C4-2B (cell line): Measurements from ENCODE around the gene NCOA7.
"Not testable (repeated sequence)": the region's sequence is repeated elsewhere in the genome, so short reads cannot be mapped to it uniquely, and the experiment has no call there.

Source experiments
- H3K27ac ChIP-seq: fragments of 450-650 bp; 2 replicates; pipeline ENCODE4 v1.5.1; 2017
- CTCF ChIP-seq: fragments of 450-650 bp; conservative IDR thresholded peaks from 2 replicates; pipeline ENCODE4 v1.5.1; 2017; ENCODE audit warnings: mild to moderate bottlenecking
- ZFX ChIP-seq: fragments of 450-650 bp; IDR thresholded peaks from 2 replicates; pipeline ENCODE4 v1.6.1; 2017

Gene NCOA7

GRCh38 chr6:125764121-125764671, 26.6 kb upstream of the NCOA7 start:
- no peak for TF ChIP-seq ZFX
- TF ChIP-seq CTCF = no peak
- H3K27ac ChIP-seq = no peak overlapping the region

DNA sequence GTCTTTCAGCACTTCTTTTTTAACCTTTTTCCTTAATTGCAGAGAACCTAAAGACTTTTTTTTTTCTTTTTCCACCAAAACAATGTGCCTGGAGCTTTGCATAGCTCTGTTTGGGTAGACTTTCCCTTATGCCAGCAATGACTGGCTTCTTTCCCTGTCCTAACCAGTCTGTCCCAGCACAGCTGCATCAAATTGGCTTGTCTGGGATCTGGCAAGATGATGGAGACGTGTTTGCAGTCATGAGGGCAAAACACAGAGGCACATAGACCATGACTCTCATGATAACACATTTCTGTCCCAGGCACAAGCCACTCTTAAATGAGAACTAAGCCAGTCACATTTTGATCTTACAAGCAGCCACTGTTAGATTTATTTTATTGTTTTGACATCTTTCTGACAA, 24.8 kb upstream of the NCOA7 start:
- TF ChIP-seq ZFX (no peak), CTCF (no peak)
- no peak overlapping the region for H3K27ac ChIP-seq

DNA sequence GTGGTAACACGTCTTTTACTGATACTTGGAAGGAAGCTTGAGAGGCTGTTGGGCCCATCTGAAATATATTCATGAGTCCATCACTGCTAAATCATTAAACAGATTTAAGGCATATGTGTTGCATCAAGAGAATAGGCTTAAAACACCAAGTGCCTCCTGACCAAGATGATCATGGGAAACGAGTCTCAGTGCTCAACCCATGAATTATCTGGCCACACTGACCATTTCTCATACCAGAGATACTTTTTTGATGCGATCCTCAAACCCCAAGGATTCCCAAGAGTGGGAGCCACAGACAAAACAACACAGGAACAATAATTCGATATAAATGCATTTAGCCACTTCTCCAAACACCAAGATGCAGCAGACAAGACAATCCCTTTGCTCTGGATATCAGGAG, 24.1 kb upstream of the NCOA7 start:
- TF ChIP-seq ZFX (no peak), CTCF (no peak)
- no peak overlapping the region for H3K27ac ChIP-seq

- TF ChIP-seq ZFX (no peak), CTCF (no peak)
- H3K27ac ChIP-seq = no peak overlapping the region
Measured at GRCh38 chr6:125769147-125769783, 21.5 kb upstream of the NCOA7 start.

DNA sequence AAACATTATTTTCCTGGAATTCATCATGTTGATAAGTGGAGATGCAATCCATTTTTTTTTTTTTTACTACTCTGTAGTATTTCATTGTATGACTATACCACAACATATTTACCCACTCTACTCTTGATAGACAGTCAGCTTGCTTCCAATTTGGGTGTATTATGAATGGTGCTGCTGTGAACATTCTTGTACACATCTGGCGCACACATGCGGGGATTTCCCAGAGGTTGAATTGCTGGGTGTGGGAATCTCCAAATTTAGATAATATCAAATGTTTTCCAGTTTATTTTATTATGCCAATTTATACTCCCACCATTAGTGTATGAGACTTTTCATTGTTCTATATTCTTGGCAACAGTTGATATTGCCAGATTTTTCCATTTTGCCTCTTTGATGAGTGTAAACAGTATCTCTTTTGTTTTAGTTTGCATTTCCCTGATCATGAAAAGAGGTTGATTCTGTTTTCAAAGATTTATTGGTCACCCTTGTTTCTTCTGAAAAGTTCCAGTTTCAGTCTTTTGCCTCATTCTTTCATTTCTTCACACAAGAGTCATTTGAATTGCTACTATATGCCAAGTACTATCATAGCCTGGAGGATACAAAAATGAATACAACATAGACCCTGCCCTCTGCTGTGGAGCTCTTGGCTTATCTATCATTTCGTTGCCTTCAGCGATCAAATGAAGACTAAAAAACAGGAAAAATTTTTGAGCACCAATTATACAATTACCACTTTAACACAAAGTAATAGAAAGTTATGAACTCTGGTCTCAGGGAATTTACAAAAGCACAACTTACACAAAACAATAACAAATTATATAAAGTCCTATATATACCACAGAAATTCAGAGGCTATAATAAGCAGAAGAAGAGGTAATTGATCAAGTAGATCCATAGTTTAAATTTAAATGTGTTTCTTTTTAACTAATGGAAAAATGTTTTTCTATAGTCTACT, 17.1 kb upstream of the NCOA7 start:
- TF ChIP-seq ZFX = no peak
- TF ChIP-seq CTCF = no peak
- H3K27ac ChIP-seq = no peak overlapping the region

- H3K27ac ChIP-seq = not testable (repeated sequence)
Measured at GRCh38 chr6:125776107-125776826, 14.5 kb upstream of the NCOA7 start.

GRCh38 chr6:125779924-125780539, 10.7 kb upstream of the NCOA7 start:
- TF ChIP-seq ZFX = no peak
- peak; percentile 8; the same call in 1 of the 2 replicates for TF ChIP-seq CTCF
- peak overlapping the region; percentile 93 for H3K27ac ChIP-seq
